H9 (cell line): ENCODE data around the gene PRKAG3. TPM values are rescaled to one million over a fixed set of nuclear protein-coding genes. Genes with fewer than 3 reads are reported as not detected.

Source experiments
- DNase-seq: peaks from one replicate; pipeline ENCODE4 v3.0.0-alpha.2; 2017
- H2AFZ ChIP-seq: one replicate; pipeline ENCODE4 v1.6.1; 2013; ENCODE audit warnings: mild to moderate bottlenecking, low read length, control low read depth, moderate library complexity
- H2AK5ac ChIP-seq: 2 replicates; pipeline ENCODE4 v1.6.1; 2013; ENCODE audit warnings: low read length, control low read depth, mixed read lengths; ENCODE audit not compliant: insufficient read length
- H2BK120ac ChIP-seq: one replicate; pipeline ENCODE4 v1.6.1; 2013; ENCODE audit warnings: low read depth, mild to moderate bottlenecking, low read length, control low read depth, inconsistent platforms; ENCODE audit not compliant: poor library complexity, severe bottlenecking
- H2BK12ac ChIP-seq: 2 replicates; pipeline ENCODE4 v1.6.1; 2013; ENCODE audit warnings: low read length, control low read depth, mixed read lengths, low read depth; ENCODE audit not compliant: insufficient read length
- H2BK15ac ChIP-seq: 2 replicates; pipeline ENCODE4 v1.6.1; 2013; ENCODE audit warnings: low read depth, low read length, control low read depth
- H2BK20ac ChIP-seq: one replicate; pipeline ENCODE4 v1.6.1; 2013; ENCODE audit warnings: low read depth, mild to moderate bottlenecking, low read length, control low read depth, inconsistent platforms; ENCODE audit not compliant: poor library complexity, severe bottlenecking
- H2BK5ac ChIP-seq: 2 replicates; pipeline ENCODE4 v1.6.1; 2013; ENCODE audit warnings: low read length, control low read depth, mixed read lengths; ENCODE audit not compliant: insufficient read length
- H3K14ac ChIP-seq: 2 replicates; pipeline ENCODE4 v1.6.1; 2013; ENCODE audit warnings: low read length, control low read depth; ENCODE audit not compliant: insufficient read depth
- H3K18ac ChIP-seq: 2 replicates; pipeline ENCODE4 v1.6.1; 2013; ENCODE audit warnings: low read depth, mild to moderate bottlenecking, mixed read lengths, low read length, control low read depth; ENCODE audit not compliant: insufficient read length
- H3K23ac ChIP-seq: 2 replicates; pipeline ENCODE4 v1.6.1; 2013; ENCODE audit warnings: low read length, control low read depth, mixed read lengths, low read depth; ENCODE audit not compliant: insufficient read length
- H3K23me2 ChIP-seq: 2 replicates; pipeline ENCODE4 v1.6.1; 2013; ENCODE audit warnings: low read depth, mild to moderate bottlenecking, mixed read lengths, low read length, control low read depth; ENCODE audit not compliant: insufficient read length, poor library complexity, severe bottlenecking
- H3K27ac ChIP-seq: 2 replicates; pipeline ENCODE4 v1.5.1; 2013; ENCODE audit warnings: low read length, control low read depth, mixed read lengths, low read depth; ENCODE audit not compliant: insufficient read length
- H3K27me3 ChIP-seq: 2 replicates; pipeline ENCODE4 v1.6.1; 2013; ENCODE audit warnings: low read length, control low read depth, inconsistent platforms; ENCODE audit not compliant: insufficient read depth
- H3K4ac ChIP-seq: 2 replicates; pipeline ENCODE4 v1.6.1; 2013; ENCODE audit warnings: low read depth, mild to moderate bottlenecking, control low read depth, inconsistent platforms, low read length, moderate library complexity
- H3K4me1 ChIP-seq: 2 replicates; pipeline ENCODE4 v1.6.1; 2013; ENCODE audit warnings: low read length, control low read depth, inconsistent platforms; ENCODE audit not compliant: insufficient read depth
- H3K4me2 ChIP-seq: 2 replicates; pipeline ENCODE4 v1.6.1; 2013; ENCODE audit warnings: low read length, control low read depth, mixed read lengths; ENCODE audit not compliant: insufficient read length, insufficient read depth
- H3K56ac ChIP-seq: 2 replicates; pipeline ENCODE4 v1.6.1; 2013; ENCODE audit warnings: low read depth, mild to moderate bottlenecking, mixed read lengths, low read length, control low read depth; ENCODE audit not compliant: insufficient read length
- H3K79me1 ChIP-seq: 2 replicates; pipeline ENCODE4 v1.6.1; 2013; ENCODE audit warnings: low read depth, mild to moderate bottlenecking, moderate library complexity, low read length, control low read depth, inconsistent platforms; ENCODE audit not compliant: insufficient read depth, poor library complexity, severe bottlenecking
- H3K79me2 ChIP-seq: 2 replicates; pipeline ENCODE4 v1.6.1; 2013; ENCODE audit warnings: low read length, control low read depth, inconsistent platforms; ENCODE audit not compliant: insufficient read depth
- H3K9ac ChIP-seq: 2 replicates; pipeline ENCODE4 v1.6.1; 2013; ENCODE audit warnings: low read length, control low read depth, mixed read lengths; ENCODE audit not compliant: insufficient read length; ENCODE audit errors: extremely low read depth
- H3K9me3 ChIP-seq: one replicate; pipeline ENCODE4 v1.6.1; 2013; ENCODE audit warnings: low read depth, low read length, inconsistent platforms; ENCODE audit not compliant: control insufficient read depth
- H3T11ph ChIP-seq: one replicate; pipeline ENCODE4 v1.6.1; 2013; ENCODE audit warnings: mild to moderate bottlenecking, low read length, control low read depth, inconsistent platforms
- H4K20me1 ChIP-seq: one replicate; pipeline ENCODE4 v1.6.1; 2013; ENCODE audit not compliant: control insufficient read depth, insufficient read length, insufficient read depth
- H4K5ac ChIP-seq: 2 replicates; pipeline ENCODE4 v1.6.1; 2013; ENCODE audit warnings: low read depth, mild to moderate bottlenecking, mixed read lengths, low read length, control low read depth; ENCODE audit not compliant: insufficient read length
- H4K8ac ChIP-seq: replicated peaks from 2 replicates; pipeline ENCODE4 v1.6.1; 2013; ENCODE audit warnings: low read length, control low read depth, mixed read lengths, low read depth; ENCODE audit not compliant: insufficient read length
- H4K91ac ChIP-seq: 2 replicates; pipeline ENCODE4 v1.6.1; 2013; ENCODE audit warnings: low read depth, mild to moderate bottlenecking, moderate library complexity, mixed read lengths, low read length, control low read depth; ENCODE audit not compliant: insufficient read length
- H3K27ac Mint-ChIP-seq, 3 experiments: 2 replicates in 2 of 3; 3 replicates in 1 of 3; pipeline ENCODE4 v1.8.0; 2020 to 2021; ENCODE audit warnings: mixed read lengths in 3 of 3, mild to moderate bottlenecking in 1 of 3, moderate library complexity in 1 of 3
- H3K27me3 Mint-ChIP-seq: 2 replicates; pipeline ENCODE4 v1.8.0; 2021; ENCODE audit warnings: low read depth, mild to moderate bottlenecking, moderate library complexity, mixed read lengths
- H3K36me3 Mint-ChIP-seq, 3 experiments: 2 replicates in 2 of 3; 3 replicates in 1 of 3; pipeline ENCODE4 v1.8.0; 2020 to 2021; ENCODE audit warnings: low read depth in 3 of 3, mixed read lengths in 3 of 3; ENCODE audit not compliant: insufficient read depth in 1 of 3
- H3K4me1 Mint-ChIP-seq, 2 experiments: 2 replicates each; pipeline ENCODE4 v1.8.0; 2020; ENCODE audit warnings: mixed read lengths in 2 of 2
- H3K4me3 Mint-ChIP-seq, 2 experiments: 2 replicates in 1 of 2; 3 replicates in 1 of 2; pipeline ENCODE4 v1.8.0; 2020 to 2021; ENCODE audit warnings: mild to moderate bottlenecking in 2 of 2, mixed read lengths in 2 of 2, moderate library complexity in 1 of 2
- H3K9me3 Mint-ChIP-seq, 2 experiments: 2 replicates in 1 of 2; 3 replicates in 1 of 2; pipeline ENCODE4 v1.8.0; 2020; ENCODE audit warnings: mild to moderate bottlenecking in 2 of 2, mixed read lengths in 2 of 2, moderate library complexity in 1 of 2
- WGBS: extraction: QIAGEN DNeasy Blood & Tissue Kit; methylation state at CpG from one replicate; pipeline ENCODE4 v1.1.7; 2013; ENCODE audit warnings: missing lambda C conversion rate, low lambda C conversion rate, mixed read lengths; ENCODE audit not compliant: insufficient read length; ENCODE audit errors: extremely low coverage; 5-methylcytosine and 5-hydroxymethylcytosine counted together
- total RNA-seq: library from RNA; stranded (reverse); gene quantifications from 2 replicates; pipeline ENCODE4 v1.2.1, GENCODE V29; 2021
- TF ChIP-seq, protein P1 (sequence below): fragments of 200-600 bp; sonication (generic); conservative IDR thresholded peaks from 3 replicates; pipeline ENCODE4 v1.8.0; 2021; ENCODE audit warnings: antibody characterized with exemption, mild to moderate bottlenecking

PRKAG3 gene
- total RNA-seq, 1 experiment from 2014 or later: not detected

DNA sequence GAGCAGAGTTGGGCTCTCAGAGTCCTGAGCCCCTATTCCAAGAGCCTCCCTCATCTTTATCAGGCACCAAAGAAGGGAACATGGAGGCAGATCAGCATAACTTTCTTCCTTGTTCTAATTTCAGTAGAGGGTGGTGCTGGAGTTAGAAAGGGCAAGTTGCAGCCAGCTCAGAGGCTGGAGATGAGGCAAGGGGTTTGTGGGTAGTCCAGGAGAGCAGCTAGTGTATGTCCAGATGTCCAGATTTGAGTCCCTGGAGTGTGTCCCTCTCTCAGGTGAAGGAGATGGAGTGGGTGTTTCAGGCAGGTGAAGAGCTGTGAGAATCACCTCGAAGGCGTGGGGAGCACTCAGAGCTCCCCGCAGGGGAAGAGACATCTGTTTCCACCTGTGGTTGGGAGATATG is 478 bp upstream of the PRKAG3 start:
- H4K91ac ChIP-seq: no peak overlapping the region
- H2BK5ac ChIP-seq: no peak overlapping the region
- H3K56ac ChIP-seq: no peak overlapping the region
- H3K9me3 ChIP-seq: no peaks in the 10 kb centered on the region
- H3K79me2 ChIP-seq: no peaks in the 10 kb centered on the region
- H2AFZ ChIP-seq: no peak overlapping the region
- DNase-seq: no peak
- H3K18ac ChIP-seq: no peak overlapping the region
- H3K23ac ChIP-seq: no peak overlapping the region
- no peak overlapping the region for H2BK15ac ChIP-seq
- Mint-ChIP-seq H3K9me3 (no peaks in the 10 kb centered on the region), H3K4me1 (peaks cover 3 to 7% of the 10 kb centered on the region in 2 experiments; a peak in 1 of 4 replicates), H3K36me3 (no peaks in the 10 kb centered on the region), H3K27ac (no peak overlapping the region; a peak in 1 of 7 replicates), H3K4me3 (no peak overlapping the region), H3K27me3 (peaks cover 25% of the 10 kb centered on the region)
- no peaks in the 10 kb centered on the region for H3K27me3 ChIP-seq
- no CpG with 5 or more reads among the region's 3 CpGs for WGBS
- H3T11ph ChIP-seq: no peak overlapping the region
- H2BK120ac ChIP-seq: no peak overlapping the region
- TF ChIP-seq, protein P1, sequence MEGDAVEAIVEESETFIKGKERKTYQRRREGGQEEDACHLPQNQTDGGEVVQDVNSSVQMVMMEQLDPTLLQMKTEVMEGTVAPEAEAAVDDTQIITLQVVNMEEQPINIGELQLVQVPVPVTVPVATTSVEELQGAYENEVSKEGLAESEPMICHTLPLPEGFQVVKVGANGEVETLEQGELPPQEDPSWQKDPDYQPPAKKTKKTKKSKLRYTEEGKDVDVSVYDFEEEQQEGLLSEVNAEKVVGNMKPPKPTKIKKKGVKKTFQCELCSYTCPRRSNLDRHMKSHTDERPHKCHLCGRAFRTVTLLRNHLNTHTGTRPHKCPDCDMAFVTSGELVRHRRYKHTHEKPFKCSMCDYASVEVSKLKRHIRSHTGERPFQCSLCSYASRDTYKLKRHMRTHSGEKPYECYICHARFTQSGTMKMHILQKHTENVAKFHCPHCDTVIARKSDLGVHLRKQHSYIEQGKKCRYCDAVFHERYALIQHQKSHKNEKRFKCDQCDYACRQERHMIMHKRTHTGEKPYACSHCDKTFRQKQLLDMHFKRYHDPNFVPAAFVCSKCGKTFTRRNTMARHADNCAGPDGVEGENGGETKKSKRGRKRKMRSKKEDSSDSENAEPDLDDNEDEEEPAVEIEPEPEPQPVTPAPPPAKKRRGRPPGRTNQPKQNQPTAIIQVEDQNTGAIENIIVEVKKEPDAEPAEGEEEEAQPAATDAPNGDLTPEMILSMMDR: no peak
- no peak overlapping the region for H2BK20ac ChIP-seq
- no peak overlapping the region for H3K9ac ChIP-seq
- no peak overlapping the region for H3K4me2 ChIP-seq
- no peaks in the 10 kb centered on the region for H3K23me2 ChIP-seq
- no peak overlapping the region for H2BK12ac ChIP-seq
- H3K4me1 ChIP-seq: no peaks in the 10 kb centered on the region
- no peak overlapping the region for H2AK5ac ChIP-seq
- no peak overlapping the region for H3K27ac ChIP-seq
- no peaks in the 10 kb centered on the region for H4K20me1 ChIP-seq
- H3K14ac ChIP-seq: no peak overlapping the region
- H4K8ac ChIP-seq: no peak overlapping the region
- no peak overlapping the region for H3K4ac ChIP-seq
- no peaks in the 10 kb centered on the region for H3K79me1 ChIP-seq
- H4K5ac ChIP-seq: no peak overlapping the region
